Hypothalamus (tissue), 51 donors: ENCODE data around the gene GFOD1.
A peak's percentile ranks its signal among the peaks of the same experiment; 100 is the strongest.

Source experiments
- DNase-seq, 51 donors: peaks; one replicate each; lab custom pipeline; 2025; lab: John Stamatoyannopoulos, UW

The GFOD1 gene

DNA sequence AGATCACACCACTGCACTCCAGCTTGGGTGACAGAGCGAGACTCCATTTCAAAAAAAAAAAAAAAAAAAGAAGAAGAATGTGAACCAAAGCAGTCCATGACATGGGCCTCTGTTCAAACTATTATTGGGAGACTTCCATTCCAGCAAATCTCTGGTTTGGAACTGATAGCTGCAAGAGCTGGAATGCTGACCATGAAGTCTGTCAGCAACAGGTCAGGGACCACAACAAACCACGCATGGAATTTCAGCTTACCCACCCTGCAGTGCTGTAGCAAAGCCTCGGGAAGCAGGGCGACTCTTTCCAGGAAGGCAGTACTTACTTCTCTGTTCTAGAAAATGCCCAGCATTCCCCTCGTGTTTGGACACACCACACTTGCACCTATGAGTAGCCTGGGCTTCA lies 125.0 kb downstream of the GFOD1 start:
- no peak for DNase-seq

DNA sequence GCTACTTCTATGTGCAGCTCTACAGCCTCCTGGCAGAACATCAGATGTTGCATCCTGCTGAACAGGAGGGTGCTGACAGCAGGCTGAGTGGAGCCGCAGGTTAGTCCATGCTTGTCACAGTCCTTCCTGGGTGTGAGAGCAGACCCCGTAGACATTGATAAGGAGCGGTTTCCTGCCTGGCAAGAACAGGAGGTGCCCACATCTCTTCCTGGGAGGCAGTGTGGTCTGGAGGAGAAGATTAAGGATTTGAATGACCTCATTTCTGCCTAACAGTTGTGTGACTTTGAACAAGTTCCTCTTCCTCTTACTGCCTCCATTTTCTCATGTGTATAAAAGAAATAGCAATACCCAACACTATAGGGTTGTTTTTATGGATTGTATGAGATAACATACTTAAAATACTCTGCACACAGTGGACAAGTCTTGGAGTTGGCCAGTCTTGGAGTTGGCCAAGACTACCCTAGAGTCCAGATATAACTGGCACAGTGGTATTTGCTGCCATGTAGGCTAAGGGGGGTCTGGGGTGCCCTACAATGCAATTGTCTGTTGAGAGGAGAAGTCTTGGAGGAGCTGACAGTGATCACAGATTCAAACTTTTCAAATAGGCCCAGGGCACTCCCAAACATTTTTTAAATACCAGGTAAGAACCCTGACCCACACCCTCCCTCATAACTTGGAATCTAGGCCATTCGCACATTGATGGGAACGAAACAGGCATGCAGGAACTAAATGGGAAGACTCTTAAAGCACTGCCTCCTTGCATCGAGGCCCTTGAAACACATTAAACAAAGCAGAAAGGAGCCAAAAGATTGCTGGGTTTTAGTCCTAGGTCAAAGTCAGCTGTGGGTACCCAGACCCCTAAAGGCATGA lies 126.5 kb downstream of the GFOD1 start:
- no peak for DNase-seq

DNA sequence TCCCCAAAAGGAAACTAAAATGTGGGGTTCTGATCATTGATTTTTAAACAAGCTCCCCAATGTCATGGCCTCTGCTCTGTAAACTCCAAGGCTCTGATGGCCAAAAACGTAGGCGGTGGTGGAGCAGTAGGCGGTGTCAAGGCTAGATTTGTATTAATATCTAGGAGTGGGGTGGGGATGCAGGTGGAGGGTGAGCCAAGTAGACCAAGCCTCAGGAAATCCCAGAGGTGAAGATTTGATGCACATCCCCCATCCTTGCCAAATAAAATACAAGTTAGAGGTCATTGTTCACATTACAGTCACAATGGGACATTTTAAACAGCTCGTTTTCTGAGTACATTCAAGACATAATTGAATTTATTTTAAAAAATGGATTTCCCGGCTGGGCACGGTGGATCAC lies 128.1 kb downstream of the GFOD1 start:
- DNase-seq = no peak

- no peak for DNase-seq
These were observed 128.9 kb downstream of the GFOD1 start for GRCh38 chr6:13358511-13358910.

- peak in 35 of 51 donors; percentile 6 to 74 (median 43) for DNase-seq
These were observed 129.8 kb downstream of the GFOD1 start for GRCh38 chr6:13357551-13358075.

GRCh38 chr6:13355999-13356785 lies 131.2 kb downstream of the GFOD1 start:
- no peak for DNase-seq

- no peak for DNase-seq
These were observed 132.1 kb downstream of the GFOD1 start for GRCh38 chr6:13355043-13355945.

DNA sequence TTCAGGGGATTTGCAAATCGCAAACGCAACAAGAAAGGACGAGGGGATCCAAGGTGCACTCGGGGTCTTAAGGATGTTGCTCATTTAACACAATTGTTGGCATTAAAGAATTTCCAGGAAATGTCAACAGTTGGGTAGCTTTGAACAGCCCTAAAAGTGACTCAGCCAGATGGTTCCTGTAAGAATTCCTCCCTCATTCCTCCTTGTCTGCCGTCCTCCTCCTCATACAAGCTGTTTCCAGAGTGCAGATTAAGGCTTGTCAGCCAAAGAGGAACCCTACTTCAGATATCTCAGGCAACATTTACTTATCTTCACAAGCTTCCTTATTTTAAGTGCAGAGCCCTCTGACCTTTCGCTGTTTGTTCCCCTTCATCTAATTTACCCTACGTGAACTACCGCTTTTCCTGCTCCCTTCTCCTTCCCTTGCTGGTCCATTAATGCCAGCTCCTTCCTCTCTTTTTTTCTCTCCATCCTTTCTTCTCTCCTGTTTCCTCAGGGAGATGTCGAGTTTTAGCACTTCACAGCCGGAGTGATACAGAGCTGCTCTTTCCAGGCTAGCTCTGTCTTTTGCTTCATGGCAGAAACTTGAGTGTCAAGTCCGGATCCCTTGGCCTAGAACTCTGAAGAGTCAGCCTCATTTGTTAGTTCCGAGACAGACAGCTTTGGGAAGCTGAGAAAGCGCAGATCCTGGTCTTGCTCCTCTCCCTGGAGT lies 132.9 kb downstream of the GFOD1 start:
- DNase-seq = no peak

DNA sequence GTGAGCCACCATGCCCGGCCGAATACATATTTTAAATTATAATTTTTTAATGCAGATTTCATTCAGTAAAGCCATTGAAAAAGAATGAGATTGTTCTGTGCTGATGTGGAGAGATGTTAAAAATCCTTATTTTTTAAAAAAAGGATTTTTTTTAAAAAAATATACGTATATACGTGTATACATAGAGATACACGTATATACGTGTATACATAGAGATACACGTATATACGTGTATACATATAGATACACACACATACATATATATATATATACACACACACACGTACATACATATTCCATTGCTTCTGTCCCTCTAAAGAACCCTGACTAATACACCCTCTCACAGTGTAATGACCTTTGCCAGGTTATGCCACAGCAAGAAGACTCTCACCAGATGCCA lies 135.2 kb downstream of the GFOD1 start:
- no peak for DNase-seq

- peak in 26 of 51 donors; percentile 9 to 69 (median 36) for DNase-seq
These were observed 136.1 kb downstream of the GFOD1 start for GRCh38 chr6:13351271-13351670.

GRCh38 chr6:13349811-13350506 lies 137.4 kb downstream of the GFOD1 start:
- DNase-seq = no peak

- no peak for DNase-seq
These were observed 138.9 kb downstream of the GFOD1 start for GRCh38 chr6:13348334-13349113.

- DNase-seq = no peak
These were observed 141.2 kb downstream of the GFOD1 start for GRCh38 chr6:13346245-13346644.

- no peak for DNase-seq
These were observed 144.9 kb downstream of the GFOD1 start for GRCh38 chr6:13342414-13343019.

DNA sequence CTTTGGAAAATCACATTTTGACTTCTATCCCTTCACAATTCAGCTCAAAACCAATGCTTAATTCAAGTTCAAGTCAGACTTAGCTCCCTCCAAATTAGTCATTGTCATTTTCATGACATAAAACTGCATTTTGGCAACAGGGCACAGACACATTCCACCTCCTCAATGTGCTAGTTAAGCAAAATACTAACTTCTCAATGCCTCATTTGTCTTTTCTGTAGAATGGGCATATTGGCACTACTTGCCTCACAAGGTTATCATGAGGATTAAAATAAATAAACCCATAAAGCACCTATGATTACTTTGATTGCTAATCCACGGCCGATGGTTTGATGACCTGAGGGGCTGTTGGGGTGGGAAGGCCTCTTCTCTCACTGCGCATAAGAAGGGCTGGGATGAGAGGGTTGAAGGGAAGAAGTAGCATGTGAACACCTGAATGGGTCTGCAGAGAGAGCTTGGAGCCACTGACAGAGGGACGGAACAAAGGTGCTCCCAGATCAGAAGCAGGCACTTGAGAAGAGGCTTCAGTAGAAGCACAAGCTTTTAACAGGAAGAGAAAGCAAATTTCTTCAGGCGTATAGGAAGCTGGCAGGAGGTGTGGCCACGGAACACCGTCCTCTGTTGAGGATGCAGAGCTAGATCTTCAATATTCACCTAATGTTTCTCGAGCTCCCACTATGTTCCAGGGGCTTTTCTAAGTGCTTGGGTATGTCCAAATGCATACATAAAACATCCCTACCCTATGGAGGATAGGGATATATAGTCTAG lies 147.4 kb downstream of the GFOD1 start:
- DNase-seq = no peak

DNA sequence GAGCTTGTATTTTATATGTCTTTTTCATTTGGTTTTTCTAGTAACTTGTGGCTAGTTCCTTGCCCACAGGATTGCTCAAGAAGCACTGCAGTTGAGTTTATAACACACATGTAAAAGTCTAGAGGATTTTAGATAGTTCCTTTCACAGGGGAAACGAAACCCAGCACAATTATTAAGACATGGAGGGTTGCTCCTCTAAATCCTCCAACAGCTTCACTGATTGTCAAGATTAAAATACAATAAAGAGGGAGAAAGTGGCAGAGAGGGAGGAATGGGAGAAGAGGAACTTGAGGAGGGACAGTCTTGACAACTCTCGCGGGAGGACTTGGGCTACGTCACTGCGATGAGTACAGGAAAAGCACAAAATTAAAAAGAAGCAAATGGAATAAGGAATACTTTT lies 149.4 kb downstream of the GFOD1 start:
- no peak for DNase-seq

DNA sequence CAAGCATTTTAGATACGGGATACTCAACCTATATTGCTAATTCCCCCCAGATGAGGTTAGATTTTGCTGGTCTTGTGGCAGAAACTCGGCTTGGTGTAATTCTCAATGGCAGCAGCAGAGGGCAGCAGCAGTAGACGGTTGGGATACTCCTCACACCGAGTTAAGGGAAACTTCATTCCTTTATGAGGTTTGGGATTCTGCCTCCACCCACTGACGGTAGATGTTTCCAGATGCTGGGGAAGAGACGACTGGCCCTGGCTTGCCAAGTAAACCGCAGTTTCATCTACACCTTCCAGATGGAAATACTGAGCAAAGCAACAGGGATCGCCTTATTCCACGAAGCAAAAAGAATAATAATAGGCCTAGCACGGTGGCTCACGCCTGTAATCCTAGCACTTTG lies 150.8 kb downstream of the GFOD1 start:
- DNase-seq = peak in 48 of 51 donors; percentile 10 to 88 (median 59)
